ENCODE results near the gene POLR3H. TPM values are rescaled to one million over a fixed set of nuclear protein-coding genes. Genes with fewer than 3 reads are reported as not detected.
A peak's percentile ranks its signal among the peaks of the same experiment; 100 is the strongest.

Gene POLR3H
- polyA plus RNA-seq, 1 donor (not counting 4 experiments of a cell fraction or from before 2014, with no cell fraction given), result 44.7 TPM

DNA sequence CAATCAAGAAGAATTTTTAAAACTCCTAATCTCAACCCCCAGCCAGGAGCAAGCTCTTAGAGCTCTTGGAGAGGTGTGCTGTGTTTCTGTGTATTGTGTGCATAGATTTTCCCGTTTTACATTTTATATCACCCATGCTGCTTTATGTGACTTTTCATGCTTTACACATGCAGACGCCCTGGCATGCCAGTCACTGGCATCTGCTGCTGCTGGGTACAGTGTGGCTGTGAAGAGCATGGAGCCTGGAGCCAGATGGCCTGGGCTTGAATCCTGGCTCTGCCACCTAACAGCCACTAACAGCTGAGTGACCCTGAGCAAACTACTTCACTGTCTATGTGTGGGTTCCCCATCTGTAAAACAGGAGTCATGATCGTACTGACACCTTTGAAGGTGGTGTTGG lies 23.1 kb downstream of the POLR3H start:
- no peak overlapping the region for H3K27ac ChIP-seq (ENCODE audit: control insufficient read depth, insufficient read depth, low read length)
- no peak overlapping the region for H3K9ac ChIP-seq (ENCODE audit: control insufficient read depth, extremely low read depth, insufficient read depth, low read length)
- dilution Hi-C loops (cut with MboI; ENCODE audit: extremely low pct_ligation_motif_present, low sequenced_read_pairs), result no loop called here
- no peaks in the 10 kb centered on the region for H4K20me1 ChIP-seq (ENCODE audit: control insufficient read depth, extremely low read depth, insufficient read depth, low read length)
- DNase-seq (ENCODE audit: low read depth, low spot score) (no peak), FAIRE-seq (no peak)
- no peak overlapping the region for H3K4me2 ChIP-seq (ENCODE audit: control insufficient read depth, extremely low read depth, insufficient read depth, low read depth, low read length)
- no peak overlapping the region for H3K4me3 ChIP-seq (ENCODE audit: control insufficient read depth in 2 of 3, extremely low read depth in 1 of 3, insufficient read depth in 2 of 3, low read depth in 1 of 3, low read length in 3 of 3)
- TF ChIP-seq EZH2 (IDR thresholded peaks at IDR 0.05; ENCODE audit: low read length) (no peak), CTCF (optimal IDR thresholded peaks at IDR 0.05 in 1 of 3, IDR thresholded peaks at IDR 0.05 in 1 of 3, conservative IDR thresholded peaks at IDR 0.05 in 1 of 3; ENCODE audit: extremely low read depth in 1 of 3, insufficient read depth in 2 of 3, low read length in 3 of 3) (no peak)
- H3K4me1 ChIP-seq (ENCODE audit: control insufficient read depth, extremely low read depth, insufficient read depth, low read length), result peaks cover 12% of the 10 kb centered on the region
- no peaks in the 10 kb centered on the region for H3K9me1 ChIP-seq (ENCODE audit: control insufficient read depth, extremely low read depth, insufficient read depth, low read length)
- no peak overlapping the region for H2AFZ ChIP-seq (ENCODE audit: control insufficient read depth, low read length)
- H3K79me2 ChIP-seq (ENCODE audit: control insufficient read depth, insufficient read depth, low read length), result no peaks in the 10 kb centered on the region
- H3K36me3 ChIP-seq (ENCODE audit: control insufficient read depth in 2 of 2, extremely low read depth in 1 of 2, insufficient read depth in 2 of 2, low read length in 2 of 2), result peaks cover 20 to 37% of the 10 kb centered on the region in 2 experiments
- no peaks in the 10 kb centered on the region for H3K27me3 ChIP-seq (ENCODE audit: control insufficient read depth, extremely low read depth, insufficient read depth, low read length)
- no peaks in the 10 kb centered on the region for H3K9me3 ChIP-seq (ENCODE audit: control insufficient read depth, low read depth, low read length)

DNA sequence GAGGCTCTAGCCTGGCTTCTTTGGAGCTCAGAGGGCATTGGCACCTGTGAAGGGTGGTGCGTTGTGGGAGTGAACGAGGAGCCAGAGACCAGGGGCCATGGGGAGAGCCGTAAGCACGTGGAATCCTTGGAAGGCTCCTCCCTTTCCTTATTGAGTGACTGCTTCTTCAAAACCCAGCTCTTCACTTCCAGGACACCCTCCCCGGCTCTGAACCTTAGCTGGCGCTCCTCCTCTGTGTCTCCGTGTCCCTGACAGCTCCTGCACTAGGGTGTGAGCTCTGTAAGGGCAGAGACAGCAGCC lies 26.3 kb downstream of the POLR3H start:
- Histone ChIP-seq H2AFZ (ENCODE audit: control insufficient read depth, low read length) (no peak overlapping the region), H3K9me1 (ENCODE audit: control insufficient read depth, extremely low read depth, insufficient read depth, low read length) (no peaks in the 10 kb centered on the region), H3K4me2 (ENCODE audit: control insufficient read depth, extremely low read depth, insufficient read depth, low read depth, low read length) (no peak overlapping the region), H3K9me3 (ENCODE audit: control insufficient read depth, low read depth, low read length) (no peaks in the 10 kb centered on the region), H3K4me1 (ENCODE audit: control insufficient read depth, extremely low read depth, insufficient read depth, low read length) (peaks cover 16% of the 10 kb centered on the region), H3K27ac (ENCODE audit: control insufficient read depth, insufficient read depth, low read length) (peak overlapping the region; percentile 65), H4K20me1 (ENCODE audit: control insufficient read depth, extremely low read depth, insufficient read depth, low read length) (no peaks in the 10 kb centered on the region), H3K9ac (ENCODE audit: control insufficient read depth, extremely low read depth, insufficient read depth, low read length) (no peak overlapping the region), H3K79me2 (ENCODE audit: control insufficient read depth, insufficient read depth, low read length) (no peaks in the 10 kb centered on the region), H3K27me3 (ENCODE audit: control insufficient read depth, extremely low read depth, insufficient read depth, low read length) (no peaks in the 10 kb centered on the region), H3K4me3 (ENCODE audit: control insufficient read depth in 2 of 3, extremely low read depth in 1 of 3, insufficient read depth in 2 of 3, low read depth in 1 of 3, low read length in 3 of 3) (no peak overlapping the region), H3K36me3 (ENCODE audit: control insufficient read depth in 2 of 2, extremely low read depth in 1 of 2, insufficient read depth in 2 of 2, low read length in 2 of 2) (peaks cover 26 to 36% of the 10 kb centered on the region in 2 experiments)
- DNase-seq (ENCODE audit: low read depth, low spot score), result no peak
- TF ChIP-seq EZH2 (IDR thresholded peaks at IDR 0.05; ENCODE audit: low read length) (no peak), CTCF (optimal IDR thresholded peaks at IDR 0.05 in 1 of 3, IDR thresholded peaks at IDR 0.05 in 1 of 3, conservative IDR thresholded peaks at IDR 0.05 in 1 of 3; ENCODE audit: extremely low read depth in 1 of 3, insufficient read depth in 2 of 3, low read length in 3 of 3) (peak in 1 of 3 experiments; percentile 1)
- dilution Hi-C loops (cut with MboI; ENCODE audit: extremely low pct_ligation_motif_present, low sequenced_read_pairs), result no loop called here
- no peak for FAIRE-seq
